Thyroid gland (tissue), 4 donors: ENCODE data around the gene LRRC8E. TPM values are rescaled to one million over a fixed set of nuclear protein-coding genes. Genes with fewer than 3 reads are reported as not detected.

Experiments used
- DNase-seq, 2 donors: peaks; one replicate each; pipeline ENCODE4 v3.0.0-alpha.2; 2019
- H3K27ac ChIP-seq, 3 donors: fragments of 200-600 bp; sonication (generic); 1 replicate in 2 of 3; 2 replicates in 1 of 3; pipeline ENCODE4 v1.5.1; 2016 to 2019; ENCODE audit warnings: mild to moderate bottlenecking in 1 of 3, moderate library complexity in 1 of 3
- H3K27me3 ChIP-seq: fragments of 200-600 bp; sonication (generic); one replicate; pipeline ENCODE4 v1.5.1; 2019
- H3K36me3 ChIP-seq, 2 donors: fragments of 200-600 bp; sonication (generic); one replicate each; pipeline ENCODE4 v1.5.1; 2016 to 2019
- H3K4me1 ChIP-seq, 2 donors: fragments of 200-600 bp; sonication (generic); one replicate each; pipeline ENCODE4 v1.5.1; 2017 to 2019
- H3K4me3 ChIP-seq, 3 donors: fragments of 200-600 bp; sonication (generic); replicated peaks in 1 of 3; 1 replicate in 2 of 3; 2 replicates in 1 of 3; pipeline ENCODE4 v1.5.1; 2016; ENCODE audit warnings: mild to moderate bottlenecking in 1 of 3
- H3K9me3 ChIP-seq: fragments of 200-600 bp; sonication (generic); one replicate; pipeline ENCODE4 v1.5.1; 2017
- CTCF ChIP-seq, 6 experiments: fragments of 200-600 bp in 3 of 6; fragments of 450-650 bp in 3 of 6; sonication (generic) in 3 of 6; IDR thresholded peaks; one replicate each; pipeline ENCODE4 v1.5.1; 2016 to 2019; ENCODE audit warnings: antibody characterized with exemption in 6 of 6, mild to moderate bottlenecking in 2 of 6, inconsistent platforms in 1 of 6, moderate library complexity in 1 of 6
- POLR2A ChIP-seq, 2 donors: fragments of 450-650 bp; IDR thresholded peaks; one replicate each; pipeline ENCODE4 v1.6.1; 2017; ENCODE audit warnings: antibody characterized with exemption in 2 of 2, mild to moderate bottlenecking in 2 of 2, moderate library complexity in 1 of 2
- WGBS, 2 donors: methylation state at CpG; one replicate each; pipeline ENCODE4 v1.1.5; 2017; 5-methylcytosine and 5-hydroxymethylcytosine counted together
- intact Hi-C: fragments of 100-400 bp; cut with DNase I; formaldehyde crosslinking; loops from one replicate; pipeline ENCODE4 v1.15.1; 2023
- total RNA-seq, 4 donors: library from RNA; depleted of rRNA; stranded (reverse); fragments of >200 nt; gene quantifications; one replicate each; pipeline ENCODE4 v1.2.3, GENCODE V29; 2016

Gene LRRC8E
- total RNA-seq, 4 donors from 2014 or later = 1.4 to 3.3 (median 2.3) TPM

DNA sequence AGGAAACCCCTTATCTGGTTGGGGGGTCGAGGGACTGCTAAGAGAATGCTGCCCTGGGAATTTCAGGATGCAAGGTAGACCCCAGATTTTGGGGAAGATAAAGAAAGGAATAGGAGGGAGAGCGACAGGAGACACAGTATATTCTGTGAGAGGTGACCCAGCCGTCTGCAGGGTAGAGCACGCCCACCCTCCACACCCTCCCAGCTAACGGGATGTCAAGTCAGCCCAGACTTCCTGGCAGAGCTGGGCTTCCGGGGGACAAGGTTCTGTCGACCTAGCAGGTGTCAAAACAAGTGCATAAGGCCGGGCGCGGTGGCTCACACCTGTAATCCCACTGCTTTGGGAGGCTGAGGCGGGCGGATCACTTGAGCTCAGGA is 13.4 kb upstream of the LRRC8E start:
- WGBS, 2 donors = 44 to 46% methylated on average over 11 to 12 of the region's 12 CpGs
- DNase-seq = no peak
- intact Hi-C loops = no loop called here
- Histone ChIP-seq H3K36me3 (no peaks in the 10 kb centered on the region), H3K4me1 (peaks cover 6 to 12% of the 10 kb centered on the region in 2 donors), H3K27ac (no peak overlapping the region), H3K27me3 (no peaks in the 10 kb centered on the region), H3K9me3 (no peaks in the 10 kb centered on the region), H3K4me3 (no peak overlapping the region)
- no peak for TF ChIP-seq POLR2A (IDR thresholded peaks at IDR 0.05)
- no peak for TF ChIP-seq CTCF (IDR thresholded peaks at IDR 0.05)

DNA sequence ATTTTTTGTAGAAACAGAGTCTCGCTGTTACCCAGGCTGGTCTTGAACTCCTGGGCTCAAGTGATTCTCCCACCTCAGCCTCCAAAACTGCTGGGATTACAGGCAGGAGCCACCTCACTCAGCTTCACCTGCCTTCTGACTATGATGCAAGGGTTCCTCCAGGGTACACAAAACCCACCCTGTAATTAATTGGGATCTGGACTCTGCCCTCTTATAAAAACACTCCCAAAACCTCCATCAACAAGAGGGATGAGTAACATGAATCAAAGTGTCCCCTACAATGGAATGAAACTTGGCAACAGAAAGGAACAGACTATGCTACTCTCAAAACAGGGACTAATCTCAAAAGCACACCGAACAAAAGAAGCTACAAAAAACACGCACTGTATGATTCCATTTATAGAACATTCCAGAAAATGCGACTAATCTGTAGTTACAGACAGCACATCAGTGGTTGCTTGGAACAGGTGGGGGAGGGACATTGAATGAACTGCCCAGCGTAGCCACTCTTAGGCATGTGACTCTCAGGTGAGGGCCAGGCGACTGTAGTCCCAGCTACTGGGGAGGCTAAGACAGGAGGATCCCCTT is 11.0 kb upstream of the LRRC8E start:
- TF ChIP-seq POLR2A (IDR thresholded peaks at IDR 0.05) (no peak), CTCF (IDR thresholded peaks at IDR 0.05) (no peak)
- intact Hi-C loops = no loop called here
- Histone ChIP-seq H3K9me3 (no peaks in the 10 kb centered on the region), H3K27ac (no peak overlapping the region), H3K36me3 (no peaks in the 10 kb centered on the region), H3K27me3 (no peaks in the 10 kb centered on the region), H3K4me1 (peaks cover 6 to 12% of the 10 kb centered on the region in 2 donors), H3K4me3 (no peak overlapping the region)
- WGBS, 2 donors = 79 to 80% methylated on average over 6 of the region's 6 CpGs
- no peak for DNase-seq

GRCh38 chr19:7879111-7879807 is 9.1 kb upstream of the LRRC8E start:
- H3K27ac ChIP-seq = no peak overlapping the region
- no peak for DNase-seq
- WGBS, 2 donors = 70 to 76% methylated on average over 14 to 18 of the region's 18 CpGs
- no peak overlapping the region for H3K4me3 ChIP-seq
- no peaks in the 10 kb centered on the region for H3K27me3 ChIP-seq
- H3K9me3 ChIP-seq = no peaks in the 10 kb centered on the region
- no peaks in the 10 kb centered on the region for H3K36me3 ChIP-seq
- intact Hi-C loops = no loop called here
- H3K4me1 ChIP-seq = peaks cover 0 to 5% of the 10 kb centered on the region in 2 donors
- TF ChIP-seq CTCF (IDR thresholded peaks at IDR 0.05) (no peak), POLR2A (IDR thresholded peaks at IDR 0.05) (no peak)

- 87% methylated on average over 19 of the region's 19 CpGs for WGBS, 2 donors
- no peak for DNase-seq
Observed at GRCh38 chr19:7879836-7880235, 8.5 kb upstream of the LRRC8E start.

More at GRCh38 chr19:7879836-7880235, 8.5 kb upstream of the LRRC8E start:
- no peaks in the 10 kb centered on the region for H3K36me3 ChIP-seq
- no peaks in the 10 kb centered on the region for H3K27me3 ChIP-seq
- H3K4me3 ChIP-seq = no peak overlapping the region
- H3K27ac ChIP-seq = no peak overlapping the region
- intact Hi-C loops = no loop called here
- no peak for TF ChIP-seq CTCF (IDR thresholded peaks at IDR 0.05)
- no peaks in the 10 kb centered on the region for H3K4me1 ChIP-seq
- no peaks in the 10 kb centered on the region for H3K9me3 ChIP-seq
